Skin of body (tissue), 2 donors: ENCODE results near the gene CLTRN. TPM values are rescaled to one million over a fixed set of nuclear protein-coding genes. Genes with fewer than 3 reads are reported as not detected.
"Not testable (repeated sequence)": the region's sequence is repeated elsewhere in the genome, so short reads cannot be mapped to it uniquely, and the experiment has no call there.

Experiments
- DNase-seq: peaks from one replicate; lab custom pipeline; 2025; lab: John Stamatoyannopoulos, UW
- total RNA-seq: library from RNA; depleted of rRNA; stranded (reverse); fragments of >200 nt; gene quantifications from one replicate; pipeline ENCODE4 v1.2.3, GENCODE V29; 2014

Gene CLTRN, protein sequence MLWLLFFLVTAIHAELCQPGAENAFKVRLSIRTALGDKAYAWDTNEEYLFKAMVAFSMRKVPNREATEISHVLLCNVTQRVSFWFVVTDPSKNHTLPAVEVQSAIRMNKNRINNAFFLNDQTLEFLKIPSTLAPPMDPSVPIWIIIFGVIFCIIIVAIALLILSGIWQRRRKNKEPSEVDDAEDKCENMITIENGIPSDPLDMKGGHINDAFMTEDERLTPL
- 0.69 TPM for total RNA-seq

DNA sequence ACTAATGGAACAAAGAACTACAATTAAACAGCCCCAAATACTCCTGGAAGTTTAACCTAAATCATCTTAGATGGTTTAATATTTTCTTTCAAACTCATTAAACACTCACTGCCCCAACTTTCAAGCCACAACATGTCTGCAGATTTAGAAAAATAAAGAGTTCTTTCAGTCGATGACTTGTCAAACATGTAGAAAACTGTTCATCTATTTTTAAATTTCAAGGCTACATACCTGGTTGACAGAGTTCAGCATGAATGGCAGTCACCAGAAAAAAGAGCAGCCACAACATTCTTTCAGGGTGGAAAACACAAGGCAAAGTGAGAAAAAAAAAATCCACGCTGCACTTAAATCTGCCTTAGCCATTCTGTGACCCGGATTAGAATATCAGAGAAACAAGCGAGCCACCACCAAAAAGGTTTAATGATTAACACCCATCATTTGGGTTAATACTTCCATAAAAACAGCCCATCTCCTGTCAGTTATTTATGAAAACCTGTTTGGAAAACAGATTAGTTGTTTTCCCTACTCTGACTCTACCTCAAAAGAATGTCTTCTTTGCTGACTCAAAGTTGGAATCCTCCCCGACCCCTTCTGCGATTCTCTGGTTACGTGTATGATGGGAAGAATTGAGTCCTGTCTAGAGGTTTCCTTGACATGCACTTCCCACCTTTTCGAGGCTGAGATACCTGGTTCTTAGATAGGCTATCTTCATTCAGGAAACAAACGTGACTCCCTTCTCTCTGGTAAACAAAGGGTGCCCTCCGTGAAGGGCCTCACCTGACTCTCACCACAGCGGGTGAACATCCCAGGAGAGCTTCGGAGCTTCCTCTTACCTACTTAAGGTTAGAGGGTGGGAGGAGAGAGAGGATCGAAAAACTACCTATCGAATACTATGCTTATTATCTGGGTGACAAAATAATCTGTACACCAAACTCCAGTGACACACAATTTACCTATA, at the start of gene CLTRN:
TSS of gene CLTRN (minus strand) at position 319 of the 958 bp plus-strand sequence. CDS start at position 289, 30 bp downstream.
- no peak for DNase-seq

DNA sequence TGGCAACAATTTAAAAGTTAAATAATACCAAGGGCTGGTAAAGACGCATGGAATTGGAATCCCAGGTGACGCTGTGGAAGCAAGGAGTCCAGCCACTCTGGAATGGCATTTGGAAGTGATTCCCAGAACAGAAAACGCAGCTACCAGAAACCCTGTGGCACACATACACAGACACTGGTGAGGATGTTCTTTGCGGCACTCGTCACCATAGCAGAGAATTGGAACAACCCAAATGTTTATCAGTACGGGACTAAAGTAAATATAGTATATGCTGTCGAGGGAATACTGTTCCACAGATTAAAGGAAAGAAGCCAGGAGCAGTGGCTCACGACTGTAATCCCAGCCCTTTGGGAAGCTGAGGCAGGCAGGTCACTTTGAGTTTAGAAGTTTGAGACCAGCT, 39.7 kb upstream of the CLTRN start:
- not testable (repeated sequence) for DNase-seq

DNA sequence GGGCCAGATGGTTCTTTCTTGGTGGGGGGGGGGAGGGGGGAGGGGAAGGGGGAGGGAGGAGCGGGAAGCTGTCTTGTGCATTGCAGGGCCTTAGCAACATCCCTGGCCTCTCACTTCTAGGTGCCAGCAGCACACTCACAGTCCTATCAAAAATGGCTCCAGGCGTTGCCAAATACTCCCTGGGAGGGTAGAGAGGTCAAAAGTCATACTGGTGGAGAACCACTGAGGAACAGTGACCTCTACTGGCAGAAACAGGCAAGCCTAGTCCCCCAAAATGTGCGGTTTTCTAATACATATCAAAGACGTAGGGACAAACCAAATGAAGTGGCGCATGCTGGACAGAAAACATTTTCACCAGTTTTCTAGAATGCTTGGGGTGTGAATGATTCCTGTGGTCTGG, 39.2 kb upstream of the CLTRN start:
- DNase-seq = not testable (repeated sequence)

DNA sequence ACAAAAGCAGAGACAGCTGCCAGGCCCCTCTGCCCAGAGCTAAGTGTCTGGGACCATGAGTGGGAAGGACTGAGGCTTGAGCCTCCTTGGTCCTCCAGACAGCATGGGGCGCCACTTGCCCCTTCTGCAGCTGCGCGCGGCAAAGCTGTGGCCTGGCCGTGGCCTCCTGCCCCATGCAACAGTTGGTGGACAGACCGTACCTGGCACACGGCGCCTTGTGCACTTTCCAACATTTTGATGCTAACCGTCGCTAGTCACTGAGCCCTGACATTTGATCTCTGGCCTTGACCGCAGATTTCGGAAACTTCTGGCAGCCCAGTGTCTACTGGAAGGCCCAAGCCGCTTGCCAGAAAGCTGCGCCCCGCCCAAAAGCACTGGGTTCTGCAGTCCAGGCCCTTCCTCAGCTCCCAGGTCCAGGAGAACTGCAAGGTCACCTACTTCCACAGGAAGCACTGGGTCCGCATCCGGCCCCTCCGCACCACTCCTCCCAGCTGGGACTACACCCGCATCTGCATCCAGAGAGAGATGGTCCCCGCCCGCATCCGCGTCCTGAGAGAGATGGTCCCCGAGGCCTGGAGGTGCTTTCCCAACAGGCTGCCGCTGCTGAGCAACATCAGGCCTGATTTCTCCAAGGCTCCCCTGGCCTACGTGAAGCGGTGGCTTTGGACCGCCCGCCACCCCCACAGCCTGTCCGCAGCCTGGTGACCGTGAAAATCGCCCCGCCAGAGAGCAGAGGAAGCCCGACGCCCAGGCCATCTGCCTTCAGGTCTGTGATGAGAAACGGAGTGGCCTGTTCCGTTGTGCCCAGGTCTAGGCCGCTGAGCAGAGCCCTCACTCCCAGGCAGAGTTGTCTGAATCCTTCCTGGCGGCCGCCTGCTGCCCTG, 38.1 kb upstream of the CLTRN start:
- DNase-seq = no peak

DNA sequence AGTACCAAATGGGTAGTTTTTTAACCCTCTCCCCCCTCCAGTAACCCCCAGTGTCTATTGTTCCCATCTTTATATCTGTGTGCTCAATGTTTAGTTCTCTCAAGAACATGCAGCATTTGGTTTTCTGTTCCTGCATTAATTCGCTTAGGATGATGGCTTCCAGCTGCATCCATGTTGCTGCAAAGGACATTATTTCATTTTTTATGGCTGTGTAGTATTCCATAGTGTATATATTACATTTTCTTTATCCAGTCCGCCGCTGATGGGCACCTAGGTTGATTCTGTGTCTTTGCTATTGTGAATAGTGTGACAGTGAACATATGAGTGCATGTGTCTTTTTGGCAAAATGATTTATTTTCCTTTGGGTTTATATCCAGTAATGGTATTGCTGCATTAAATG, 31.9 kb upstream of the CLTRN start:
- DNase-seq = no peak

DNA sequence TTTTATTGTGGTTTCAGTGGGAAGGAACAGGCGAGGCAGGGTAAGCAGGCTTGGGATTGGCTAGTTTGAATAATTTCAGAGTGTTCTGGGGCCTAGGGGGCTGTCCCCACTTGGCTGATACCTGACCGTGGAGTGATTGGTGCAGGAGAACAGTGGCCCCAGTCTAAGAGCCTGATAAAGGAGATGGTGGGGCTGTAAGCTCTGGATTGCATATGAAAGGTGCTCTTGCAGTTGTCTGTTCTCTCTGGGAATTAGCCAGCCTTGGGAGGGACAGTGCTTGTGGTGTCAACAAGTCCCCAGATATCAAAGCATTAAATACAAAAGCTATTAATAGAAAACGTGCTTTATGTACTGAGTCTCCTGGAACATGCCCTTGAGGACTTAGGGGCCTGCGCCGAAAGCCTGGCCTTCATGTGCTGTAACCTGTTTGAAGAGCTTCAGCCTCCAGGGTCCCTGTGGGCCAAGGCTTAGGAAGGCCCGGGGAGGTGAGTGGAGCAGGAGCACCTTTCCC, 30.4 kb upstream of the CLTRN start:
- no peak for DNase-seq

DNA sequence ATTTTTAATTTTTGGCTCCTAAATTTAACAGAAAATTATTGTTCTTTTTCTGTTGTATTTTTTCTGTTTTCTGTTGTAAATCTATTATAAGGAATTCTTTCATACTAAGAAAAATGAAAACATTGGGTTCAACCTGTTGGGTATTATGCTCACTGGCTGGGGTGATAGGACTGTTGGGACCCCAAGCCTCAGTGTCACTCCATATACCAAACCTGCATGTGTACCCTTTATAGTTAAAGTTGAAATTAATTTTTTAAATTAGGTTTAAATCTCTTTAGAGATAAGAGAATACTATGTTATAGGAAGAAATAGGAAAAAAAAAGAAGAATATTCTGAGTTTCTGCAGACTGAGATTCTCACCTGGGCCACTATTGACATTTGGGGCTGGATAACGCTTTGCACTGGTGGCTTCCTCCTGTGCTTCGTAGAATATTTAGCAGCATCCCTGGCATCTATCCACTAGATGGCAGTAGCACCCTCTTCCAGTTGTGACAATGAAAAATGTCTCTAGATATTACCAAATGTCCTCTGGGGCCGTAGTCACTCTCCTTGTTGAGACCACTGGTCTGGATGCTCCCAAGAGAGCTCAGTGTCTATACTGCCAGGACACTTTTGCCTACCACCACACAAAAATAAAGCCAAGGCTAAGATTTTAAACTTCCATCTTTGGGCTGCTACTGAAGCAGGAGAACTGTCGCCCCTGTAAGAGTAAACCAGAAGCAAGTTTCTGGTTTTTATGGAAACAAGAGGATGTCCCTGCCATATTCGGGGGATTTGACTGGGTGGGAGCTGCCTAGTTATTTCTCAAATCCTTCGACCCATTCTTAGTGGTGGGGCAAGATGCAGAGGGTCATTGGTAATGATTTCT, 22.4 kb upstream of the CLTRN start:
- DNase-seq = no peak

DNA sequence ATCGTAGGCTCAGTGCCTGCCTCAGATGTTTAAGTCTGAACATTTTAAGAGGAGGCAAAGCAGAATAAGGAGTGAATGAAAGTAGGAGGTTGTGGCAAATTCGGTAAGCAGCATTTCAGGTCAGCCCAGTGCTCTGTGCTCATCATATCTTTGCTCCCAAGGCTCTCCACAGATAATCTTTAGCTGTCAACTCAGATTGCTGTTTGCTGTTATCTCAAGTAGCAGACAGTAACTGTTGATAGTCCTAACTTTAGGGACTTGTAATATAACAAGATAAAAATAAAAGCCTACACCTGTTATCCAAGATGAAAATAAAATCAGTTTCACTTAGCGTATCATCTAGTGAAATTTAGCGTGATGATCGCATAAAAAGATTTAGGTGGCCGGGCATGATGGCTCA, 18.6 kb upstream of the CLTRN start:
- no peak for DNase-seq

DNA sequence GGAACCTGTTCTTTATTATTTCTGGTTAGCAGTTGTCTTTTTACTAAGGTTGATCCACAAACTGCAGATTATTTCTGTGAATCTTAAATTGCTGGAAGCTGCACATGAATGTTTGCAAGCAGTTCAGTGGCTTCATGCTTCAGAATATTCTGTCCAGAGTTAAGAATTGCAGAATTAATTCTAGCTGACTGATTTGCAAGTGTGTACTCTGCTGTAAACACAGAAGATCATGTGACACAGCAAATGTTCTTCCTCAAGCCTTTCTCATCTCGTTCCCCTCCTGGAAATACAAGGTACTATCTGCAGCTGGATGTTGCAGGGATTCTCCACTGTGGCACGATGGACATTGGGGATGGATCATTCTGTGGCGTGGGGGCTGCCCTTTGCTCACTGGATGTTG, 16.8 kb upstream of the CLTRN start:
- DNase-seq = no peak

DNA sequence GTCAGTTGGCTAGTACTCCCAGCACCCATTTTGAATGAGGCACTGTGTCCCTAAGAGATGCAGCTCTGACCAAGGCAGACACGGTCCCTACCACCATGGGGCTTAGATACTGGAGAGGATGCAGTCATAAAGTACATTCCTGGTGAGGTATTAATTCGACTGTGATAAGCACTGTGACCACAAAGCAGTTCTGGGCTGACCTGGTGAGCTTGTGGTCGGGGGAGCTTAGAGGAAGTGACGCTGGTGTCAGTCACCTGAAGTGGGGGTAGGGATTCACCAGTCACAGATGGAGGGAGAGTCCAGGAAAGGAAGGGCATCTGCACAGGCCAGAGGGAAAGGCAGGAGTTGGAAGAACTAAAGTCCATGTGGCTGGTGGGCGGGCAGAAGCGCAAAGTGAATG, 15.8 kb upstream of the CLTRN start:
- no peak for DNase-seq

DNA sequence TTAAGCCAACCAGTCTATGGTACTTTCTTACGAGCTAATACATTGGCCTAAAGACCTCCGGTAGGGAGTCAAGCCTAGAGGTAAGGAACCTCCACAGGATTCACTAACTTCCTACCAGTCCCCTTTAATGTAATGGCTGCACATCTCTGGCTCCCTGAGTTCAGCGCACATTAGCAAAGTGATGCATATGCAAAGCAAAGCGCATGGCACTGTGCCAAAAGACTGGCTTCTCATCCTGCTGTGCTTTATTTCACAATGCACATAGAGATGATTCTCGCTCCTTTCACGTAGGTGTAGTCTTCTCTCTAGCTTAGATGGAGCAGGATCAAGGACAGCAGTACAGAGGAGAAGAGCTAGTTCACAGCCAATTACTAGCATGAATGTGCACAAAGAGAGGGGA, 14.6 kb upstream of the CLTRN start:
- DNase-seq = no peak

DNA sequence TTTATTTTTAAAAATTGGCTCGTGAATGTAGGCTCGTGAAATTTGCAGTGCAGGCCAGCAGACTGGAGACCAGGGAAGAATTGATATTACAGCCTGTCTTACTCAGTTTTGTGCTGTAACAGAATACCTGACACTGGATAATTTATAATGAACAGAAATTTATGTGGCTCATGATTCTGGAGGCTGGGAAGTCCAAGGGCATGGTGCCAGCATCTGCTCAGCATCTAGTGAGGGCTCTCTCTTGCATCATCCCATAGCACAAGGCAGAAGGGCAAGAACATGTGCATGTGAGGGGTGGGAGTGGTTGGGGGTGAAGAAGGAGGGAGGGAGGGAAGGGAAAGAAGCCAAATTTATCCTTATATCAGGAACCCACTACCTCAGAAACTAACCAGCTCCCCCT, 13.7 kb upstream of the CLTRN start:
- no peak for DNase-seq

DNA sequence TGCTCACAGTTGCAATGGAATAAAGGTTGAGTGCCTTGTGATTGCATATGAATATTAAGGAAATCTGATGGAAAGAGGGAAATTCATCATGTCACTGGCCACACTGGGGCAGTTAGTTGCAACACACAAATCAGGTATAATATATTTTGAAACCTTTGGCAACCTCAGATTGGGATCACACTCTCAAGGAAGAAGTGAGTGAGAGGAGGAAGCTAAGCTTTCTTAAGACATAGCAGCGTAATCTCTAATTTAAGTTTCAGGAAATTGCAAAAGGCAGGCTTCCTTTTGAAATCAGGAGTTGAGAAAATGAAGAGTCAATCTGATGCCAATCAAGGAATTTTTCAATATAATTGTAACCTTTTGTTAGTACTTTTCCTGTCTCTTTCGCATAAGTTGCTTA, 12.3 kb upstream of the CLTRN start:
- DNase-seq = no peak

DNA sequence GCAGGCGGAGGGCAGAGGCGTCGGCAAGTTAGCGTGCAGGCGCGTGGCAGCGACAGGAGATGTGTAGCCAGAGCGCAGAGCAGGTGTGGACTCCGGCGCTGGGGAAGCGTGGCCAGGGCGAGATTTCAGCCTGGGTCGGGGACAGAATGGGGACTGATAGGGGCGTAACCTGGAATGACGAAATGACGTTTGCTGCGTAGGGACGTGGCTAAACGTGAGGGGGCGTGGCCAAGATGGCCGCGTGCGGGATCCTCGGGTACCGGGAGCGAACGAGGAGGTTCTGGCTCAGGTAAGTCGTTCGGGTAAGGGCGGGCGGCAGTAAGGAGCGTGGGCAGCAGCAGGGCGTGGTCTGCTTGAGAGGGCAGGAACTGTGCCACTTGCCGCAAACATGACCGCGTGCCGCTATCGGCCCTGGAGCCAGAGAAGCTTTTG, 10.9 kb upstream of the CLTRN start:
- DNase-seq = no peak

DNA sequence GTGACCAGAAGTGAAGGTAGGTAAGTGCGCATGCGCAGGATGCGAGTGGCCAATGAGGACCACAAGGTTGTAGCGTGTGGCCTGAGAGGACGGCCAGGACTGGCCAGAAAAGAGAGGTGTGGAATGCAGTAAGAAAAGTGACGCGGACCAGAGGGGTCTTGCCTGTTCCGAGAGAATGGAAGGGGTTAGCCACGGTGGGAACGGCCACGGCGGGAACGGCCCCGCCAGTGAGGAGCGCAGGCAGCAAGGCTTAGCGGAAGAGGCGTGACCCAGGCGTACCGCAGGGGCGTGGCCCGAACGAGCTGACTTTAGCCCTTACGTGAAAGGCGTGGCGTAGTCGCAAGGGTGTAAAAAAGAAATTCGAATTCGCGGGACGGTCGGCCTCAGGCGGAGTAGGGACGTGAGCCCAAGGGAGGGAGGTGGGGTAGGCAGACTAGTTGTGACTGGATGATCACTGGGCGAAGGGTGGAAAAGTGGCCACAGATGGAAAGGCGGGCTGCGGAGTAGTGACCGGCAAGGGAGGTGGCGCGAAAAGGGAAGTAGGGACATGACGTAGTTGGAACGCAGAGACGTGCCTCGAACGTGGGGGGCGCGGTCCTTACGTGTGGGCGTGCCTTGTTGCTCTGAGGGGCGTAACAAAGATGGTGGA, 10.4 kb upstream of the CLTRN start:
- DNase-seq = peak; percentile 92

DNA sequence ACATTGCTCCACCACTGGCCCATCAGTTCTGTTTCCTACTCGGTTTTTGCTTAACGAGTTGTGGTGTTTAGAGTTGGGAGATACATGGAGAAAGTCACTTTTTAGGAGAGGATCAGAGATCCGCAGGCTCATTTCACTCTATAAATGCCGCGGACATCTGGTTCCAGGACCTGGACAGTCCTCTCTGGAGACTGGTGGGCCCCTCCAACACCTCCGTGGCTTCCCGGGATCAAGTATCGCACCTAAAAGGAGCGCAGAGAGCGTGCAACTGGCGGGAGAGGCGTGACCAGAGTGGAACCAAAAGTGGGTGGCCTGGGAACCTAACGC, 9.9 kb upstream of the CLTRN start:
- DNase-seq = no peak

DNA sequence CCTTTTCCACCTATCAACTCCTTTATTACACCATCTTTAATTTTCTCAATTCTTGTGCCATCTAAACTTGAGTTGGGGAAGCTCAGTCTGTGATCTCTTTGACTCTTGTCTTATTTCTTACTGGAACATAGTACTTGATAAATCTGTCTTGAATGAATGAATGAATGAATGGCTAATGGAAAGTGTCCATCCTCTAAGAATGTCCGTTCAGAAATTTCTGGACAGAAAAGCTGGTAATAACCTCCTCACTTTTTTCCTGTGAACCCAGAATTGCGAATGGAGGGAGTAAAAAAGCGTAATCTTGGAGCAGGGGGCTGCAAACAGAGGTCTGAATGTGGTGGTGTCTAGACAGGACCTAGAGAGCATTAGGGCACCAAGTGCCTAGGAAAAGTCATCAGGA, 9.4 kb upstream of the CLTRN start:
- no peak for DNase-seq

DNA sequence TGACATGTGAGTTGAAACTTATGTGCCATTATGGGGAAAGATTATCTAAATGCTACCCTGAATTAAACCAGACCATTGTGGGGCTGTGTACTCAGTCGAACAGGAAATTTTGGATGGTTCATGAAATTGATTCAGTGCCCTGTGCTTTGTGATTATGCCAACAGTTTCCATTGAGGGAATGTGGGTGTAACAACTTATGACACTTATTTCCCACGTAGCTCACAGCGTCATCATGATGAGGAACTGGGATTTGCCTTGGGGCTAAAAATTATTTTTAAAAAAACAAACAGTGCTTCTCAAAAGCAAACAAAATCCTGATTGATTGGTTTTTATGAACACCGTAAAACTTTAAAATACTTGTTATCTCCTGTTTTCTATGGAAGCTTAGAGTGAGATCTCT, 8.3 kb upstream of the CLTRN start:
- no peak for DNase-seq

DNA sequence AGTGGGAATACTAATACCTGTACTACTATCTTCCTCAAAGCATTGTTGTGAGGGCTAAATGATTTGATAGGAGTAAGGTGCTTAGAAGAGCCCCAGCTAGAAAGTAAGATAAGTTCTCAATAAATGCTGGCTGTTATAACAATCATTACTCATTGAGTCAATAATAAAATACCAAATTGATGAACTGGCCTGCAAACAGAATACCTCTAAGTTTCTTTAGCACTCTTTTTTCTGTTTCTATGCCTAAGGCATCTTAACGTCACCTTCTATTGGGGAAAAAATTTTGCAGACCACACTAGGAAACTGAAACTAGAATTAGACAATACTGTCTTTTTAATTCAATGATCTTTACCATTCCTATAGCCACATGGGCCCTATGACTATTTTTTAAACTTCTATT, 1.2 kb downstream of the CLTRN start:
- DNase-seq = no peak

DNA sequence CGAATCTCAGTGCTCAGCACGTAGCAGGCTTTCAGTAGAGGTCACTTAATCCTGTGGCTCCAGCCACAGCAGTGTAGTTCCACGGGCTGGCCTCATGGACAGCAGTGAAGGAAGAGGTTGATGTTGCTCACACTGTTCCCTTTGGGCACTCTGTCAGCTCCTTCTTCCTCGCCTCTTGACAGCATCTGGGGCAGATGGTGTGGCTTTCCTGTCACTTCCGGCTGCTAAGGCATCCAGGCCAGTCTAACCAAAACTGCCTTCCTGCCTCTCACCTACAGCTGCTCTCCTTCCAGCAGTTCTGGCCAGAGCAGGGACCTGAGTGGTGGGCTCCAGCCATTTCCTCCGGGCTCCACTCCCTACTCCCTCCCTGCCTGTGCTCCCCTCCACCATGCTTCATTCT, 9.8 kb downstream of the CLTRN start:
- not testable (repeated sequence) for DNase-seq
